Measurements from ENCODE around the gene ARID5B.

The ARID5B gene

DNA sequence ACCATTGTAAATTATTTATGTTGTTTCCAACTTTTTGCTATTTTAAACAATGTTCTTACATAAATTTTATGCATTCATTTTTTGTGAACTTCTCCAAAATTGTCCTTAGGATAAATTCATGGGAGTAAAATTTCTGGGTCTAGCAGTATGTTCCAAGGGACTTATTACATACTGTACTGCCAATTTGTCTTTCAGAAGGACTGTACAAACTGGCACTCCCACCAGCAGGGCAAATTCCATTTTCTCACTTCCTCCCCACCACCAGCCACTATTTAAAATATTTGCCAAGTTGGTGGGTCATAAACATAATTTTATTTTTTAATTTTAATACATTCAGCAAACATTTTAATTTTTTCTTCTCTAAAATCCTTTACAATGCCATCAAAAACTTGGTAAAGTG is 13.7 kb upstream of the ARID5B start:
- no peak for DNase-seq (ENCODE audit: low read depth in 2 of 2, low spot score in 1 of 2)

DNA sequence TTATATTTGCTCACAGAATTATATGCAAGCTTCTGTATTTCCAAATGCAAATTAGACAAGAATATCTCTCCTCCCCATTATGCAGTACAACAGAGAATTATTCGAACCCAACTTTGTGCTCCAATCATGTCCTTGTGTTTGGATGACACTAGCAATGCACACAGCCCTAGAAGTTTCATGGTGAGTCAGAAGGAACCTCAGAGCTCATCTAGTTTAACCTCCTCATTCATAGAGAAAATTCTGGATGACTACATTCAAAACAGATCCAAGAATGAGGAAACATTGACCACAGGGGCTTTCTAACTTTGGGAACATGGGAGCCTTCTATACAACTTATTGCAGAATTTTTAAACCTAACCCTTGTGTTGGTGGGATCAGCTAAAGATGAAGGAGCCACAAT is 12.8 kb upstream of the ARID5B start:
- no peak for DNase-seq (ENCODE audit: low read depth in 2 of 2, low spot score in 1 of 2)

DNA sequence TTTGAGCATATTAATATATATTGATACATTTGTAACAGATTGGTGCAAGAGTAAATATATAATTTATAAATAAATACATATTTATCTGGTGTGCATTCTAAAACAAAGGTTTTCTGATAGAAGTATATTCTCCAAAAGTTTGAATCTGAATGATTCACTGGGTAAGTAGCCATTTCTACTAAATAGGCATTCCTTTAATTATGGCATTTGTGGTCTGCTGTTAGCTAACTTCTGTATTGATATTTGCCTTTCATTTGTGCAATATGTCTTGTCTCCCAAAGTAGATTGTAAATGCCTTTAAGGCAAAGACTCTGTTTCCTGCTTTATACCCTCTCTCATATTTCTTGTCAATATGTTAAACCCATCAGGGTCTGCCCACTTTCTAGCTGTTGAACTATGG is 11.1 kb upstream of the ARID5B start:
- no peak for DNase-seq (ENCODE audit: low read depth in 2 of 2, low spot score in 1 of 2)

DNA sequence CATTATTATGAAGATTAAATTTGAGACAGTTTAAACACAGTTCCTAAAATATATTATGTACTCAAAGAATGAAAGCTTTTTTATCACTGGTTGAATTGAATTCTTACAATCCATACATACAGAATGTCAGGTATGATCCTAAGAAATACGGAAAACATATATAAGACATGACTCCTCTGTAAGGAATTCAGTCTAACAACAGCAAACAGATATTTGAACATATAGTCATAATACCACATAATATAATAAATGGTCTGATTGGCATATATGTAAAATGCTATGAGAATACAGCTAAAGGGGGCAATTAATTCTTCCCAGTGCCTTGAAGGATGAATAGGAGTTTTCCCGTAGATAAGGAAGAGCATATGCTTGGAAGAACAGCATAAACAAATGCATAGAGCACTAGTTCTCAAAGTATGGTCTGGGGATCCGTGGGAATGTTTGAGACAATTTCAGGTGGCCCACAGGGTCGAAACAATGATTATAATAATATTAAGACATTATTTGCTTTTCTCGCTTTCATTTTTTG is 10.6 kb upstream of the ARID5B start:
- no peak for DNase-seq (ENCODE audit: low read depth in 2 of 2, low spot score in 1 of 2)

DNA sequence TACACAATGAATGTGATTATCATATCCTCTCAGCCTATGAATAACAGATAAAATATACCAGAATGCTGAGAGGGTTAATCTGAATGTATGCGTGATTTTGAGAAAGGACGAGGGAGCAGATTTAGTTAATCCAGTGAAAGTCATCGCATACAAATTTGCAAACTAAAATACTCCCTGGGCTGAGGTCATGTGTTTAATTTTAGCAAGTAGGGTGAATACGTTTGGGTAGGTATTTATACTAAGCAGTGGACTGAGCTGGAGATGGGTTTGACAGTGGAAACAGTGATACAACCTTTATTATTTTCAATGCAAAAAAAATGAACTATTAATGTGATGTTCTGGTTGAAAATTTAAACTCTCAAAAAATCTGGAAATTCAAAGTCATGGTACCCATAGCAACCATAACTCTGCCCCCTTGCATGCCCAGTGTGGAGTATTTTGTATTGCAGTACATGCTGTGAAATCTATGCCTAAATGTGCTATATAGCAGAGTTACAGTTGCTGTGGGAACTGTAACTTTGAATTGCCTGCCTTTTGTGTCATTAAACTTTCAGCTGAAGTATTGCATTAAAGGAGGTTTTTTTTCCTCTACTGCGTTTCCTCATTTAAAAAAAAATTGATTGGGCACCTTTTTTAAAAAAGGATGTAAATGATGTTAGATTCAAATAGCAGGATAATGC is 9.5 kb upstream of the ARID5B start:
- DNase-seq (ENCODE audit: low read depth in 2 of 2, low spot score in 1 of 2), result no peak

DNA sequence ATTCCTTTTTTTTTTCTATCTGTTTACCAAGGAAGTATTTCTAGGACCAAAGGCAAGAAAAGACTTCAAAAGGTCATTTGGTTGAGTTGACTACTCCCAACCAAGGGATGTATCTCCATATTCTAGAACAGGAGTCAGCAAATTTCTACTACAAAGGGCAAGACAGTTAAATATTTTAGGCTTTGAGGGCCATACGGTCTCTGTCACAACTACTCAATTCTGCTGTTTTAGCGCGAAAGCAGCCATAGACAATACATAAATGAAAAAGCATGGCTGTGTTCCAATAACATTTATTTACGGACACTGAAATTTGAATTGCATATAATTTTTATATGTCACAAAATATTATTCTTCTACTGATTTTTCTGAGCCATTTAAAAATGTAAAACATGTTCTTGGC is 8.5 kb upstream of the ARID5B start:
- no peak for DNase-seq (ENCODE audit: low read depth in 2 of 2, low spot score in 1 of 2)

DNA sequence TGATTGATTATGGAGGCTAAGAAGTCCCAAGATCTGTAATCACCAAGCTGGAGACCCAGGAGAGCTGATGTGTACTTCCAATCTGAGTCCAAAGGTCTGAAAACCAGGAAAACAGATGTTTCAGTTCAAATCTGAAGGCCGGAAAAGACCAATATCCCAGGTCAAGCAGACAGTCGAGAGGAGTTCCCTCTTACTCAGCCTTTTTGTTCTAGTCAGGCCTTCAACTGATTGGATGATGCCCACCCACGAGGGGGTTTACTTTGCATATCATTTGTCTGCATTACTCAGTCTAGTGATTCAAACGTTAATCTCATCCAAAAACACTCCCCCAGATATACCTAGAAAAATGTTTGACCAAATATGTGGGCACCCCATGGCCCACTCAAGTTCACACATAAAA is 7.4 kb upstream of the ARID5B start:
- no peak for DNase-seq (ENCODE audit: low read depth in 2 of 2, low spot score in 1 of 2)

DNA sequence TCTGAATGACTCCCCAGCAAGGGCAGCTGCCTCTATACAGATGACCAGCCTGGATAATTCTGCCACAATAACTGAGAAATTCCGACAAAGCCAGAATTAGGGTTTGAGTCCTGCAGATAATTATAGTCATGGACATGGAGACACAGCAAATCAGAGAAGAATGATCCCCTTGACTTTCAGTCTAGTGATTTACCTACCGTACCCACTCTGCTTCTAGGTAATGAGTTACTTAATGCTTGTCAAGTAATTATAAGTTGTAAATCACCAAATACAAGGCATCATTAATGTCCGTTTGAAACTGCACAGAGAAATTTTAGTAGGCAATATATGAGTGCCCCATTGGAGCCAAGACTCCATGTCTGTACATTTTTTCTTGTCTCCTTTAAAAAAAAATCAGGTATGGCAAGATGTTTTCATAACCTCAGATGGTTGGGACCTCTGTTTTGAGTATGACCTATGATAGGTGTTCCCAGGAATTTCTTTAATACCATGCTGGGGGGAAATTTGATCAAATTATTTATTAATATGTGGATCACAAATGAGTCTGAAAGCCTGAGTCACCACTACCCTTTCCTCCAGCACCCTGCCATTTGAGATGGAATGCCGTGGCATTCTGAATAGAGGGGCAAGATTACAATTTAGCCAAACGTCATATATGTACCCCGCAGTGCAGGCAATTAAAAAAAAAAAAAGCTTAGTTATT is 5.5 kb upstream of the ARID5B start:
- no peak for DNase-seq (ENCODE audit: low read depth in 2 of 2, low spot score in 1 of 2)

DNA sequence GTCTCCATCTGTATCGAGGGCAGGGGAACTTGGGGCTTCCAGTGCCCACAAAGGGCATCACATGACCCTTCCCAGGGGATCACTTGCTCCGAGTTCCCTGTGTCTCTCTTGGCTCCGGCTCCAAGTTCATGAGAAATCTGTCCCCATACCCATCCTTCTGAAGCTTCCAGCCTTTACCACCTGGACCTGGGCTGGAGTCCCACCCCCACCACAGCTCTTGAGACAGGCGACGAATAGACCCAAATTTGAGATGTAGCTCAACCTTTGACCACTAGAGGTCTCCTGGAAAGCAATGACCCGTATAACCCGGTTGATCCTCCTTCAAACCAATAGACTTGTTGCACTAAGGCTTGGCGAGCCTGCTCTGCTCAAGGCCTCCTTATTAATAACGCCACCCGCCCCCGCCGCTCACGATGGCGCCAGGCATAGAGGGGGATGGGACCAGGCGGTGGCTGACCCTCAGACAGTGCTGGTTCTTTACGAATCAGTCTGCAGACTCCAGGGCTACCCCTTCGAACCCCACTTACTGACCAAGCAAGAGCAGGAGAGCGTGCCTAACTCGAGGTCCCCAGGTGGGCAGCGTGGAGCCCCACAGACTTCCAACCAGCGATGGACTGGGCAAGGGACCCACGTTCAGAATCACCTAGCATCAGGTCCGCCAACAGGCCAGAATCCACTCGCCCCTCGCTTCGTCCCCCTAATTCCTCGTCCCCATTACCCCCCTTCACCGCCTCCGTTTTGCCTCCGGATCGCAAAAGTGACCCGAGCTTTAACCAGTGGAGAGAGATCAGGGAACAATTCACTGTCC is 4.4 kb upstream of the ARID5B start:
- DNase-seq (ENCODE audit: low read depth in 2 of 2, low spot score in 1 of 2), result no peak

DNA sequence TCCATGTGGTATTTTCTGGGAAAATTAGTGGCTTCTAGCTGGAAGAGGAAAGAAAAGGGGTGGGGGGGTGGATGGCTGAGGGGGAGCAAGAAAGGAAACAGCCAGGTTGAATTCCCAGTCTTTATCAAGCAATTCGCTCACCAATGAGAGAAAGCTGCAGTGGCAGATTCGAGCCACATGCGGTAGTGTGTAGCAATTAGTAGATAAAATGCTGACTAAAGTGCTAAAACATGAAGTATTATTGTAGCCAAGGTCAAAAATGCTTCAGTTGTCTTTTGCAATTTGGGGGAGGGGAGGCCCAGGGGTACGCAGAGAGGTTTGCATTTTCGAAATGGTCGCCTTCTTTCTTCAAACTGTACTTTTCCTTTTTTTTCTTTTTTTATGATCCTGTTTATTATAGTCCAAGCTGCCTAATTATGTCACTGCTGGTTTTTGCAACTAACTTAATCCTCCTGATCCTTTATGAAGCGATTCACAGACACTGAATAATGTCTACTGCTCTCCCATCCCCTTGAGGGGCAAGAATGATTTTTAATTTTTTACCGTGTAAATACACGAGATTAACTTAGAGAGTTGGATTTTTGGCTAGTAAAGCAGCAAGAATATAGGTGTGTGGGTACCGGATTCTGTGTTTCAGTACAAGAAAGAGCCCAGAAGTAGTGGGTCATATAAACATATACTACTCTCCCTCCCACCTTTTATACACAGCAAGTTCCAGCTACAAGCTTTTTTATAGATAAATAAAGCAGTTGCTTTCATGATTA is 3.6 kb upstream of the ARID5B start:
- no peak for DNase-seq (ENCODE audit: low read depth in 2 of 2, low spot score in 1 of 2)

DNA sequence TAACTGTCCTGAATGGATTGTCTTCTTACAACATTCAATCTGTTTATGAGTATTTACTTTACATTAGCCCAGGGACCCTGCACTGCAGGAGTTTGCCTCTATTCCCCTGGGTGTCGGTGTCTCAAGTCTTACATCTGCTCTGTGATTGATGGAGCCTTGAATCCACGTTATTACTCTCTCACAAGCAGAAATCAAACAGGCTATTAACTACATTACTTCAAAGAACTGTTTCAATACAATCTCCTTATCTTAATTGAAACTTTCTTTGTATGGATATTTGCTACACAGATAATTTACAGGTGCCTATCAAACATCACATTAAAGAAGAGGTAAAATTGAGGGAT is 3.1 kb upstream of the ARID5B start:
- no peak for DNase-seq (ENCODE audit: low read depth in 2 of 2, low spot score in 1 of 2)

DNA sequence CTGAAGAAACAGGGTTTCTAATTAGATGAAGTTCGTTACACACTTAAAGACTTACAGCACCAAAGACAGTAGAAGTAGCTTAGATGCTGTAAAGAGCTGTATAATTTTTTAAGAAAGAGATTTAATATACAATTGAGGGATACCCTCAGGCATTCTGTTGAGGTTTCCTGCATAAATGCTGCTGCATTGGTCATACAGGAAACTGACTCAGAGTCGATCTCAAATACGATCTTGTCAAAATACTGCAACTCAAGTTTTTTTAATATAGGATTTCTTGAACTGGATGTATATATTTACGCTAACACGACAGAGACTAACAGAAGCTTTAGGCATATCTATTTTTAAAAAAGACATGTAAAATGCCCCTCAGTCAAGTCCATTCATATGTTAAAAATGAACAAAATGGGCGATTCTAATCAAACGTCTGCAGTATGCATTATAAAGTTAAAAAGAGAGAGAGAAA is 2.4 kb upstream of the ARID5B start:
- no peak for DNase-seq (ENCODE audit: low read depth in 2 of 2, low spot score in 1 of 2)

DNA sequence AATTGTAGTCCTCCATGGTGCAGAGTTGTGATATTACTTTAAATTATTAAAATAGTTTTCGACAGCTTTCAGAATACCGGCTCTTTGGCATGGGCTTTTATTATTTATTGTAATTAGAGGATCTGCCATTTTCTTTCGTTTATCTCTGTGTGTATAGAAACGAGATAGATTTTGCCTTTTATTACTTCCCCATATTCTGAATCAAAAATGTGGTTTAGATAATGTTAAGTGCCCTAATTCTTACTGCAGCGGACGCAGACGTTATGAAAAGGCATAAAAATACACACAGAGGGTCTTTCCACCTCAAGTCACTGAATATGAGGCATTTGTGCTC is 1.9 kb upstream of the ARID5B start:
- DNase-seq (ENCODE audit: low read depth in 2 of 2, low spot score in 1 of 2), result no peak

DNA sequence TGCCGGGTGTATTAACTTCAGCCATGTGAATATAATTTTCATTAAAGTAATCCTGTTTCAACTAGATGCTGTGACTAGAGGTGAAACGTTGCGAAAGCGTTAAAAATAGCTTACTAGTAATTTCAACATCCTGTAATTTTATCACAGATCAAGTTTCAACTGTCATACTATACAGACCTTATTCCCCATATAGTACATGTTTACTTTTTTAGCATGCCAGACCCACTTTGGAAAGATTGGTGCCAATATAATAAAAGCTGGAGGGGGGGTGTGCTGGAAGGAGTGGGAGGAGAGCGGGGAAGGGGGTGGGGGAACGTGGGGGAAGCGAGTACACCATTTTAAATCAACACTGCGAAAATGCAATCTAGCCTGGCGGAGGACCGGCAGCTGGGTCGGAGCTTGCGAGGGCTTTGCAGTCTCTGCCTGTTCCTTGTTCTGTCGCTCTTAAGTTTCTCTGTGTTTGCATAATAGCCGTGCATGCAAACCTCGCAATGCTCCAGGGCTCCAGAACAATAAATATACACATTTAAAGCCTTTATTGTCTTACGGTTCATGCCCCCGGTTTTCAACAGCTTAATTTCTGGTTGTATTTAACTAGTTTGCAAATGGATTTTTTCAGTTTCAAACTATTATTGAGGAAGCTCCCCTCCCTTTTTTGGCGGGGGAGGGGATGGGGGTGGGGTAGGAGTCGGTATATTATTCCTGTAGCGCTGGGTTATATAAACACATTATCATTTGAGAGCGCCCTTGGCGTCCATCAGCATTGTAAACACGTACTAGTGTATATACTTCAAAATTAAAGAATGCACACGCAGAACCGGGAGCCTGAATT is 1.3 kb upstream of the ARID5B start:
- DNase-seq (ENCODE audit: low read depth in 2 of 2, low spot score in 1 of 2), result no peak

DNA sequence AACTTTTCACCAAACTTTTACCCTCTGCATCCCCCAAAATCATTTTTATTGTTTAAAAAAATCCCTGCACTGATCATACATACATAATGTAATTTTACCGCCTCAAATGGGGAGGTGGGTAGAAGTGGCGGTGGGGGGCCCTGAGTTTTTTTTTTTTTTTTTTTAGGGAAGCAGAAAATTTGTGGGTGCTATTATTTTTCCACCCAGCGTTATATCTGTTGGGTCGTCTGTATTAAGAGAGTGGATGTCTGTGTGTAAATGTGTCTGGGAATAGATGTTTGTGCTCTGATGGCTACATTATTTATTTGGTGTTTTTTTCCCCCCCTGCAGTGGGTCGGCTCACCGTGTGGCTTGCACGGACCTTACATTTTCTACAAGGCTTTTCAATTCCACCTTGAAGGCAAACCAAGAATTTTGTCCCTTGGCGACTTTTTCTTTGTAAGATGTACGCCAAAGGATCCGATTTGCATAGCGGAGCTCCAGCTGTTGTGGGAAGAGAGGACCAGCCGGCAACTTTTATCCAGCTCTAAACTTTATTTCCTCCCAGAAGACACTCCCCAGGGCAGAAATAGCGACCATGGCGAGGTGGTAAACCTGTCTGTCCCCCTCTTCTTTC is 438 bp downstream of the ARID5B start:
- DNase-seq (ENCODE audit: low read depth in 2 of 2, low spot score in 1 of 2), result no peak

DNA sequence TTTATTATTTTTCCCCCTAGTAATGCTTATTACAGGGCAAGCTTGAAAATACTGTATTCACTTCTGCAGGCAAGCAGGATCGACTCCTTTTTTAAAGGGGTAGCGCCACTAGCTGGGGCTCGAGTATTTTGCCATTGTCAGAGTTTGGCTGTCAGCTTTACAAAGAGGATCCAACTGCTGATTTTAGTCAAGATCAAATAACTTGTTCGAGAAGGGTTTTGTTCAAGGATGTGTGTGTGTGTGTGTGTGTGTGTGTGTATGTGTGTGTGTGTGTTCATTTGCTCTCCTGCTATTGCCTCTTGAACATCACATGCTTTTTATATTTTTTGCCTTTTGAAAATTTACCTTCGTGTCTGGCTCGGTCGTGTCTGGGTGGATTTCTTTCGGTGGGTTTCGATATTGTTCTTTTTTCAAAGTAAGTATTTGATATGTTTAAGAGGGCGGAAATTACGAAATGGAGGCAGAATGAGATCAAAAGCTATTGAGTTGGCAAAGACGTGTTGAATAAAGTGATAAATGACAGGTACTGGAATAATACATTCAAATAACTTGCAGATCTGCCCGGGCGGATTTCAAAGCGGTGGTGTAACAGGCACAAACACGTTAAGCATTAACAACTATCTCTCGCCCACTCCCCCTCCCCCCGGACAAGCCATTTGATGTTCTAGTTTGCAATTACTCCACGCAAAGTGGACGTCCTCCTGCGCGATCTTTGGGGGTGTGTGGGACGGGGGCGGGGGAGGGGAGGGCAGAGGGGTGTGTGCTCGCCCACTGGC is 1.1 kb downstream of the ARID5B start:
- peak; percentile 53 to 54 for DNase-seq (ENCODE audit: low read depth in 2 of 2, low spot score in 1 of 2)

DNA sequence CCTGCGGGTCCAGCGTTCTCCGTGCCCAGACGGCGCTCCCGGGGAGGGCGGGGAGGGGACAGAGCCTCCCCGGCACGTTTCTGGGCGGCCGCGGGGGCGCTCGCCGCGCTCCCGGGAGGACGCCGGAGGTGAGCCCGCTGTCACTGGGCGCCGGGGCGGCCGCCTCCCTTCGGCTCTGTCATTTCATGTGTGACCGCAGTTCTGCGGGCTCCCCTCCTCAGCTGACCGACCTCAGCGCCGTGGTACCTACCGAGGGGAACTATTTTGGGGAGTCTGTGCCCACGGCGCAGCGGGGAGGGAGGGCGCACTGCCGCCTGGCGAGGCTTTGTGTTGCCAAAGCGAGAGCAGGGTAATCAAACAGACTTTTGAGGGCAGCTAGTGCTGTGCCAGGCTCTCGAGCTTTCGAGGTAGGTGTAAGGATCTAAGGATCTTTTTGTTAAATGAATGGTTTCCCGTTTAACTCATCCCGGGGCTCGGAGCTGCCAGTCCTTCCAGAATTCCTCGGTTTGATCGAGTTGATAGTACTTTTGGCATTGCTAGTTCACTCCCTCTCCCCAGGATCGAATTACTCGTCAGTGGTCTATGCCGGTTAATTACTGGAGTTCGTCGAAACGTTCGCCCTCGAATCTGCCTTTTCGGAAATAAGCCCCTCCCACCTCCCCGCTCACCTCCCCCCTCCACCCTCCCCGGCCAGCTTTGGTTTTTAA is 1.9 kb downstream of the ARID5B start:
- DNase-seq (ENCODE audit: low read depth in 2 of 2, low spot score in 1 of 2), result peak in 1 of 2 donors; percentile 35

DNA sequence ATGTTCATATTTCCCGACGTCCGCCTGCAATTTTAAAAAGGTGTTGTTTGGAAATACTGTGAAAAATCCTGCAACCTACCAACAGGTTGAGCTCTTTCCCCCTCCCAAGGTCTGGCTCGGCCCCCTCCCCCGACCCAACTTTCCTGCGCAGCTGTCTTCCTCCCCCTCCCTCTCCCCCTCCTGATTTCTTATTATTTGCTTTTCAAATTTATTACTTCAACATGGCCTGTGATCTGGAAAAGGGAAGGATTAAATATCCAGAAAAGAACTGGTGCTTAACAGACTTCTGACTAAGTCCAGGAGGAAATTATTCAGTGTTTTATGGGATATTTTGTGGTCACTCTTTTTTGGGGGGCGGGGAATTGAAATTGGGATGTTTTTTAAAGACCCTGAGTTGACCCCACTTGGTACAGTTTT is 2.4 kb downstream of the ARID5B start:
- no peak for DNase-seq (ENCODE audit: low read depth in 2 of 2, low spot score in 1 of 2)

All from stimulated activated CD8-positive, alpha-beta memory T cell treated with anti-CD3 and anti-CD28 coated beads, Interleukin-4, amount 100 ng/mL, for 4 hours (primary cell).